OCI-LY1 (cell line): ENCODE measurements around the gene SELENOK.
A peak's percentile ranks its signal among the peaks of the same experiment; 100 is the strongest.

Source experiments
- H2AFZ ChIP-seq: fragments of 200-600 bp; sonication (generic), shearing (Covaris generic); 2 replicates; pipeline ENCODE4 v1.6.0; 2014; ENCODE audit warnings: antibody characterized with exemption, mild to moderate bottlenecking, low read length
- H3F3A ChIP-seq: fragments of 200-600 bp; sonication (generic), shearing (Covaris generic); 2 replicates; pipeline ENCODE4 v1.6.0; 2014; ENCODE audit warnings: mild to moderate bottlenecking, antibody characterized with exemption, low read length, moderate library complexity; ENCODE audit not compliant: insufficient read depth
- H3K27ac ChIP-seq: fragments of 200-600 bp; sonication (generic); 2 replicates; pipeline ENCODE4 v1.5.1; 2014; ENCODE audit warnings: low read length, mixed run types, mild to moderate bottlenecking, low read depth; ENCODE audit not compliant: poor library complexity, severe bottlenecking
- H3K27me3 ChIP-seq: fragments of 200-600 bp; sonication (generic); 2 replicates; pipeline ENCODE4 v1.6.0; 2014; ENCODE audit warnings: antibody characterized with exemption, mild to moderate bottlenecking, low read length, moderate library complexity; ENCODE audit not compliant: insufficient read depth
- H3K36me3 ChIP-seq: fragments of 200-600 bp; sonication (generic); 2 replicates; pipeline ENCODE4 v1.6.1; 2014; ENCODE audit warnings: mild to moderate bottlenecking, antibody characterized with exemption, low read length, moderate library complexity, mixed read lengths; ENCODE audit not compliant: insufficient read depth
- H3K4me1 ChIP-seq: fragments of 200-600 bp; sonication (generic); 2 replicates; pipeline ENCODE4 v1.5.1; 2014; ENCODE audit warnings: mild to moderate bottlenecking, low read length, moderate library complexity; ENCODE audit not compliant: insufficient read depth, severe bottlenecking
- H3K4me2 ChIP-seq: fragments of 200-600 bp; sonication (generic), shearing (Covaris generic); 2 replicates; pipeline ENCODE4 v1.6.1; 2014; ENCODE audit warnings: low read length
- H3K4me3 ChIP-seq: fragments of 200-600 bp; sonication (generic); 2 replicates; pipeline ENCODE4 v1.5.1; 2014; ENCODE audit warnings: low read length, low read depth, mild to moderate bottlenecking, mixed read lengths; ENCODE audit not compliant: poor library complexity, severe bottlenecking
- H3K79me2 ChIP-seq: fragments of 200-600 bp; shearing (Covaris generic); 2 replicates; pipeline ENCODE4 v1.6.1; 2016; ENCODE audit warnings: mixed run types, low read length, mixed read lengths; ENCODE audit not compliant: insufficient read depth
- H3K9ac ChIP-seq: fragments of 200-600 bp; sonication (generic), shearing (Covaris generic); 2 replicates; pipeline ENCODE4 v1.6.1; 2014; ENCODE audit warnings: mild to moderate bottlenecking, low read length, mixed read lengths
- H3K9me2 ChIP-seq: fragments of 200-600 bp; sonication (generic), shearing (Covaris generic); 2 replicates; pipeline ENCODE4 v1.6.1; 2014; ENCODE audit warnings: low read depth, mild to moderate bottlenecking, low read length, mixed read lengths
- H3K9me3 ChIP-seq: fragments of 200-600 bp; shearing (Covaris generic); 2 replicates; pipeline ENCODE4 v1.6.1; 2014; ENCODE audit warnings: low read length, mixed read lengths
- H4K20me1 ChIP-seq: fragments of 200-600 bp; sonication (generic), shearing (Covaris generic); 2 replicates; pipeline ENCODE4 v1.6.0; 2016; ENCODE audit warnings: mild to moderate bottlenecking, low read length; ENCODE audit not compliant: insufficient read depth
- CTCF ChIP-seq: fragments of 200-600 bp; sonication (generic), shearing (Covaris generic); IDR thresholded peaks from 2 replicates; pipeline ENCODE4 v1.5.1; 2017; ENCODE audit warnings: mild to moderate bottlenecking, antibody characterized with exemption, low read length, moderate library complexity, mixed read lengths
- EZH2 ChIP-seq: fragments of 200-600 bp; sonication (generic), shearing (Covaris generic); IDR thresholded peaks from 2 replicates; pipeline ENCODE4 v1.8.0; 2017; ENCODE audit warnings: borderline replicate concordance, mixed run types, mild to moderate bottlenecking, antibody characterized with exemption, low read length, moderate library complexity, mixed read lengths

SELENOK gene

GRCh38 chr3:53890726-53891475 lies 758 bp downstream of the SELENOK start:
- Histone ChIP-seq H3K79me2 (peaks cover 37% of the 10 kb centered on the region), H2AFZ (no peak overlapping the region), H3K27me3 (no peaks in the 10 kb centered on the region), H3F3A (no peaks in the 10 kb centered on the region), H3K36me3 (peaks cover 28% of the 10 kb centered on the region), H3K4me1 (peaks cover 24% of the 10 kb centered on the region), H3K27ac (no peak overlapping the region), H3K9me2 (no peaks in the 10 kb centered on the region), H3K4me2 (peak overlapping the region; percentile 97), H3K9ac (peak overlapping the region; percentile 80), H3K9me3 (no peaks in the 10 kb centered on the region), H3K4me3 (peak overlapping the region; percentile 85), H4K20me1 (no peaks in the 10 kb centered on the region)
- TF ChIP-seq EZH2 (no peak), CTCF (no peak)

- Histone ChIP-seq H2AFZ (no peak overlapping the region), H3K27ac (no peak overlapping the region), H3K9me2 (no peaks in the 10 kb centered on the region), H3K9me3 (no peaks in the 10 kb centered on the region), H3K4me1 (peaks cover 24% of the 10 kb centered on the region), H3K9ac (no peak overlapping the region), H3K4me2 (no peak overlapping the region), H3K79me2 (peaks cover 37% of the 10 kb centered on the region), H3K36me3 (peaks cover 44% of the 10 kb centered on the region), H4K20me1 (no peaks in the 10 kb centered on the region), H3F3A (no peaks in the 10 kb centered on the region), H3K4me3 (no peak overlapping the region), H3K27me3 (no peaks in the 10 kb centered on the region)
- TF ChIP-seq CTCF (no peak), EZH2 (no peak)
Measured at GRCh38 chr3:53888232-53888631, 3.4 kb downstream of the SELENOK start.

GRCh38 chr3:53887446-53887845 lies 4.2 kb downstream of the SELENOK start:
- Histone ChIP-seq H4K20me1 (no peaks in the 10 kb centered on the region), H3K36me3 (peaks cover 44% of the 10 kb centered on the region), H3K27me3 (no peaks in the 10 kb centered on the region), H3K9me2 (no peaks in the 10 kb centered on the region), H3K4me3 (no peak overlapping the region), H3F3A (no peaks in the 10 kb centered on the region), H2AFZ (no peak overlapping the region), H3K79me2 (peaks cover 37% of the 10 kb centered on the region), H3K9ac (no peak overlapping the region), H3K27ac (no peak overlapping the region), H3K9me3 (no peaks in the 10 kb centered on the region), H3K4me2 (no peak overlapping the region), H3K4me1 (peaks cover 24% of the 10 kb centered on the region)
- no peak for TF ChIP-seq EZH2
- no peak for TF ChIP-seq CTCF
